ENCODE data around the gene NDEL1. TPM values are rescaled to one million over a fixed set of nuclear protein-coding genes. Genes with fewer than 3 reads are reported as not detected.

Gene NDEL1
- total RNA-seq, 2 experiments from 2014 or later, result 59.7 to 65.5 TPM

GRCh38 chr17:8504460-8505207, 69.0 kb downstream of the NDEL1 start:
- Mint-ChIP-seq H3K4me3 (no peak overlapping the region), H3K4me1 (no peaks in the 10 kb centered on the region), H3K27me3 (no peaks in the 10 kb centered on the region), H3K9me3 (no peaks in the 10 kb centered on the region), H3K27ac (no peak overlapping the region), H3K36me3 (ENCODE audit: low read depth) (no peaks in the 10 kb centered on the region)
- ChIA-PET POLR2A (no interaction called here), CTCF (interaction anchor here (0.7 kb wide), 1 partner anchor 27 kb away, joined by 3 read pairs; no protein-coding TSS in a partner anchor)
- DNase-seq, result no peak

- no peak for DNase-seq
Observed at GRCh38 chr17:8506145-8506544, 70.5 kb downstream of the NDEL1 start.

GRCh38 chr17:8514801-8515200, 79.1 kb downstream of the NDEL1 start:
- ChIA-PET POLR2A (no interaction called here), CTCF (interaction anchor here (0.6 kb wide), 1 partner anchor 131 kb away, joined by 3 read pairs; no protein-coding TSS in a partner anchor)
- H3K4me1 Mint-ChIP-seq, result no peaks in the 10 kb centered on the region
- H3K9me3 Mint-ChIP-seq, result no peaks in the 10 kb centered on the region
- H3K27me3 Mint-ChIP-seq, result no peaks in the 10 kb centered on the region
- H3K36me3 Mint-ChIP-seq (ENCODE audit: low read depth), result no peaks in the 10 kb centered on the region
- no peak overlapping the region for H3K27ac Mint-ChIP-seq
- DNase-seq, result no peak
- no peak overlapping the region for H3K4me3 Mint-ChIP-seq

More at GRCh38 chr17:8506145-8506544, 70.5 kb downstream of the NDEL1 start:
- no peaks in the 10 kb centered on the region for H3K27me3 Mint-ChIP-seq
- CTCF ChIA-PET, result no interaction called here
- H3K27ac Mint-ChIP-seq, result no peak overlapping the region
- H3K4me3 Mint-ChIP-seq, result no peak overlapping the region
- no peaks in the 10 kb centered on the region for H3K4me1 Mint-ChIP-seq
- H3K36me3 Mint-ChIP-seq (ENCODE audit: low read depth), result no peaks in the 10 kb centered on the region
- POLR2A ChIA-PET, result no interaction called here
- no peaks in the 10 kb centered on the region for H3K9me3 Mint-ChIP-seq

Other genes starting within 250 kb of the NDEL1 start
- gene BORCS6, start 245.7 kb upstream of the NDEL1 start, total RNA-seq, result 10 to 100 TPM; 12.2 to 12.9 TPM
- gene AURKB, start 225.3 kb upstream of the NDEL1 start, total RNA-seq, result 100 to 1,000 TPM; 188 to 224 TPM
- gene CTC1, start 187.8 kb upstream of the NDEL1 start, total RNA-seq, result 100 to 1,000 TPM; 125 to 126 TPM
- gene PFAS, start 186.6 kb upstream of the NDEL1 start, total RNA-seq, result 10 to 100 TPM; 54.0 to 60.4 TPM
- gene RANGRF, start 147.2 kb upstream of the NDEL1 start, total RNA-seq, result 10 to 100 TPM; 41.2 to 48.9 TPM
- 10 to 100 TPM; 11.7 to 12.4 TPM for gene SLC25A35, start 140.5 kb upstream of the NDEL1 start, total RNA-seq
- gene ARHGEF15, start 125.6 kb upstream of the NDEL1 start, total RNA-seq, result not detected
- gene ODF4, start 96.0 kb upstream of the NDEL1 start, total RNA-seq, result not detected
- gene RPL26, start 52.7 kb upstream of the NDEL1 start, total RNA-seq, result 1,000 to 10,000 TPM; 2,050 to 2,305 TPM
- under 1 TPM; 0.10 to 0.12 TPM for gene RNF222, start 38.1 kb upstream of the NDEL1 start, total RNA-seq
- gene MYH10, start 194.8 kb downstream of the NDEL1 start, total RNA-seq, result 10 to 100 TPM in 1 of 2 experiments, 1 to 10 TPM in 1; 8.3 to 10.3 TPM

All from activated CD4-positive, alpha-beta T cell treated with anti-CD3 and anti-CD28 coated beads, Interleukin-2, amount 10 ng/mL, durations not matched to agents 7 days and 5 days (primary cell).